ENCODE data around the gene ZNF697. TPM values are rescaled to one million over a fixed set of nuclear protein-coding genes. Genes with fewer than 3 reads are reported as not detected.

Gene ZNF697
- total RNA-seq, 1 donor from 2014 or later, result 46.1 TPM

DNA sequence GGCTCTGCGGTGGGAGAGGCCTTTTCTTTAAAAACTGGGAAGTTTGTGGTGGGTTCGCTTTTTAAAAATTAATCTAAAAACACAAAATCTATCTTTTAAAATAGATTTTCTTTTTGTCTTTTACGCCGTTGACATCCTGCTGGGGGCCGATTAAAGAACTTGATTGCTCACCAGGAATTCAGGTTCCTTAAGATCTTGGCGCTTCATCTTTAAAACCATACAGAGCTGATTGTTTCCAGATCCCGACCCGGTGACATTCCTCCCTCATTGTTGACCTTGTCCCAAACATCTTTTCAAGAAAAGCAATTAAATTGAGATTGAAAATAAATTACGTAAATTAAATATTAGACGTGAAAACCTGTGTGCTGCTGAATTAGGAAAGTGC, 546 bp upstream of the ZNF697 start:
- Histone ChIP-seq H3K9ac (ENCODE audit: low read length) (peak overlapping the region; percentile 95), H3K4me2 (ENCODE audit: low read length) (peak overlapping the region; percentile 99), H3K79me2 (ENCODE audit: insufficient read depth, low read length) (peaks cover 40% of the 10 kb centered on the region), H2AFZ (ENCODE audit: low read depth, low read length) (peak overlapping the region; percentile 85), H3K4me3 (ENCODE audit: insufficient read depth, low read depth, low read length) (peak overlapping the region; percentile 94), H3K36me3 (ENCODE audit: insufficient read depth, low read length) (no peaks in the 10 kb centered on the region), H3K4me1 (ENCODE audit: insufficient read depth, low read length) (peaks cover 21% of the 10 kb centered on the region), H4K20me1 (ENCODE audit: insufficient read depth, low read length) (peaks cover 26% of the 10 kb centered on the region), H3K27ac (ENCODE audit: low read depth, low read length) (peak overlapping the region; percentile 90), H3K9me3 (ENCODE audit: insufficient read depth, low read depth, low read length) (no peaks in the 10 kb centered on the region), H3K27me3 (ENCODE audit: insufficient read depth, low read length) (peaks cover 27% of the 10 kb centered on the region)
- Mint-ChIP-seq H3K4me3 (ENCODE audit: unreplicated experiment) (peak overlapping the region; percentile 98), H3K27me3 (ENCODE audit: low read depth, unreplicated experiment) (no peaks in the 10 kb centered on the region), H3K36me3 (ENCODE audit: low read depth, unreplicated experiment) (peaks cover 2% of the 10 kb centered on the region), H3K4me1 (ENCODE audit: low read depth, unreplicated experiment) (peaks cover 49% of the 10 kb centered on the region), H3K9me3 (ENCODE audit: unreplicated experiment) (no peaks in the 10 kb centered on the region), H3K27ac (ENCODE audit: unreplicated experiment) (peak overlapping the region; percentile 97)
- FAIRE-seq, result no peak
- TF ChIP-seq EZH2 (IDR thresholded peaks at IDR 0.05; ENCODE audit: insufficient read depth, low read length), result no peak
- TF ChIP-seq, protein P1, sequence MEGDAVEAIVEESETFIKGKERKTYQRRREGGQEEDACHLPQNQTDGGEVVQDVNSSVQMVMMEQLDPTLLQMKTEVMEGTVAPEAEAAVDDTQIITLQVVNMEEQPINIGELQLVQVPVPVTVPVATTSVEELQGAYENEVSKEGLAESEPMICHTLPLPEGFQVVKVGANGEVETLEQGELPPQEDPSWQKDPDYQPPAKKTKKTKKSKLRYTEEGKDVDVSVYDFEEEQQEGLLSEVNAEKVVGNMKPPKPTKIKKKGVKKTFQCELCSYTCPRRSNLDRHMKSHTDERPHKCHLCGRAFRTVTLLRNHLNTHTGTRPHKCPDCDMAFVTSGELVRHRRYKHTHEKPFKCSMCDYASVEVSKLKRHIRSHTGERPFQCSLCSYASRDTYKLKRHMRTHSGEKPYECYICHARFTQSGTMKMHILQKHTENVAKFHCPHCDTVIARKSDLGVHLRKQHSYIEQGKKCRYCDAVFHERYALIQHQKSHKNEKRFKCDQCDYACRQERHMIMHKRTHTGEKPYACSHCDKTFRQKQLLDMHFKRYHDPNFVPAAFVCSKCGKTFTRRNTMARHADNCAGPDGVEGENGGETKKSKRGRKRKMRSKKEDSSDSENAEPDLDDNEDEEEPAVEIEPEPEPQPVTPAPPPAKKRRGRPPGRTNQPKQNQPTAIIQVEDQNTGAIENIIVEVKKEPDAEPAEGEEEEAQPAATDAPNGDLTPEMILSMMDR (IDR thresholded peaks at IDR 0.05; ENCODE audit: insufficient read depth, low read depth, low read length), result no peak
- DNase-seq (ENCODE audit: low read depth), result no peak

DNA sequence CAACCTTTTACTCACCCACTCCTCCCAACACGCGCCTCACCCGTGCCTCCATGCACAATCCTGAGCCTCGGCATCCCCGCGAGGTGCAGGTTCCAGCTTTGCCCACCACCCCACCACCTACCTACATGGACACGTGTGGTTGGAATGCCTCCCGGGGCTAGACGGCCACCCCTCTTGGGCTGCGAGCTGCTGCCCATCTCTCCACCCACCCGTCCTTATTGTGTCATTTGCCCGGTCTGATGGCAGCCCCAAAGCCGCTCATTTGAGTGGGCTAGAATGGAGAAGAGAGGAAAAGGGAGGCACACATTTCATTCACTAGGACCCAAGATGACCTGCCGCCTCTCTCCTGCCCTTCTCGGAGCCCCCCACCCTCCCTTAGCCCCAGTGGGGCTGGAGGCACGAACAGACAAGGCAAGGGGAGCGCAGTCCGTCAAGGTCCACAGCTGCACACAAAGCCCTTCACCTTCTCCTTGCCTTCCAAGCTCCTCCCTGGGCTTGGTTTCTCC, 785 bp downstream of the ZNF697 start:
- Mint-ChIP-seq H3K4me1 (ENCODE audit: low read depth, unreplicated experiment) (peaks cover 51% of the 10 kb centered on the region), H3K27ac (ENCODE audit: unreplicated experiment) (peak overlapping the region; percentile 96), H3K36me3 (ENCODE audit: low read depth, unreplicated experiment) (peaks cover 2% of the 10 kb centered on the region), H3K9me3 (ENCODE audit: unreplicated experiment) (no peaks in the 10 kb centered on the region), H3K4me3 (ENCODE audit: unreplicated experiment) (peak overlapping the region; percentile 98), H3K27me3 (ENCODE audit: low read depth, unreplicated experiment) (no peaks in the 10 kb centered on the region)
- H3K27ac ChIP-seq (ENCODE audit: low read depth, low read length), result peak overlapping the region; percentile 90
- peak overlapping the region; percentile 94 for H3K4me3 ChIP-seq (ENCODE audit: insufficient read depth, low read depth, low read length)
- no peaks in the 10 kb centered on the region for H3K9me3 ChIP-seq (ENCODE audit: insufficient read depth, low read depth, low read length)
- TF ChIP-seq, protein P1 (IDR thresholded peaks at IDR 0.05; ENCODE audit: insufficient read depth, low read depth, low read length), result no peak
- TF ChIP-seq EZH2 (IDR thresholded peaks at IDR 0.05; ENCODE audit: insufficient read depth, low read length), result no peak
- FAIRE-seq, result no peak
- H3K36me3 ChIP-seq (ENCODE audit: insufficient read depth, low read length), result peaks cover 3% of the 10 kb centered on the region
- peak overlapping the region; percentile 99 for H3K4me2 ChIP-seq (ENCODE audit: low read length)
- H3K9ac ChIP-seq (ENCODE audit: low read length), result peak overlapping the region; percentile 95
- peaks cover 53% of the 10 kb centered on the region for H3K79me2 ChIP-seq (ENCODE audit: insufficient read depth, low read length)
- no peak for DNase-seq (ENCODE audit: low read depth)
- H3K4me1 ChIP-seq (ENCODE audit: insufficient read depth, low read length), result peaks cover 21% of the 10 kb centered on the region
- peaks cover 39% of the 10 kb centered on the region for H4K20me1 ChIP-seq (ENCODE audit: insufficient read depth, low read length)
- H2AFZ ChIP-seq (ENCODE audit: low read depth, low read length), result peak overlapping the region; percentile 94
- peaks cover 19% of the 10 kb centered on the region for H3K27me3 ChIP-seq (ENCODE audit: insufficient read depth, low read length)

DNA sequence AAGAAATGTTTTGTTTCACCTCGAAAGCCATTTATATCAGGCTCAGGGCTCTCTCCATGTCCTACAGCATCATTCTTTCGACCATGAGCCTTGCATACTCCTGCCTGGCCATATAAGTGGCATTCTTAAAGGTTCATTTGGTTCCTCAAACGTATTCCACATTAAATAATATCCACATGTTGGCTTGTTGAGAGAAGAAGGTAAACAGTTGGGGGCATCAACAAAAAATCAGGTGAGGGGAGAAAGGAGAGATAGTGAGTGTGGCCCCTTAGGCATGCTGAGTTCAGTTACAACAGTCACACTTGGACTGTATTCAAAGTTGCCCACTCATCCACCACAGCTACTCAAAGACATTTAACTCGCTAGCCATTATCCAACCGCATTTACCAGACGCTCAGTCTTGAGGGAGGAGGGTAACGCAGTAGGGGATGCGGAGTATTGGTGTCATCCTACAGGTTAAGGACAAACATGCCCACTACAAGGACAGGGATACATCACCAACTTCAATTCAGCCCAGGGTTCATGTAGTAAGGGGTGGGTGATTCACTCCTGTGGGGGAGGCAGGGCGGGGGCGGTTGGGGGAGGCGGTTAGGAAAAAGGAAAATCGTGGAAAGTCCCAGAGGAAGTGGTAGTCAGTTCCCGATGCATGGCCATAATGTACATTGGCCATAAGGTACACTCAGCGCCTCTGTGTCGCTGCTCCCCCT, 1.4 kb downstream of the ZNF697 start:
- Histone ChIP-seq H2AFZ (ENCODE audit: low read depth, low read length) (peak overlapping the region; percentile 94), H3K4me3 (ENCODE audit: insufficient read depth, low read depth, low read length) (peak overlapping the region; percentile 94), H3K9me3 (ENCODE audit: insufficient read depth, low read depth, low read length) (no peaks in the 10 kb centered on the region), H3K4me1 (ENCODE audit: insufficient read depth, low read length) (peaks cover 21% of the 10 kb centered on the region), H4K20me1 (ENCODE audit: insufficient read depth, low read length) (peaks cover 45% of the 10 kb centered on the region), H3K36me3 (ENCODE audit: insufficient read depth, low read length) (peaks cover 3% of the 10 kb centered on the region), H3K27ac (ENCODE audit: low read depth, low read length) (peak overlapping the region; percentile 90), H3K27me3 (ENCODE audit: insufficient read depth, low read length) (peaks cover 13% of the 10 kb centered on the region), H3K79me2 (ENCODE audit: insufficient read depth, low read length) (peaks cover 59% of the 10 kb centered on the region), H3K9ac (ENCODE audit: low read length) (peak overlapping the region; percentile 95), H3K4me2 (ENCODE audit: low read length) (peak overlapping the region; percentile 99)
- TF ChIP-seq, protein P1 (IDR thresholded peaks at IDR 0.05; ENCODE audit: insufficient read depth, low read depth, low read length), result no peak
- TF ChIP-seq EZH2 (IDR thresholded peaks at IDR 0.05; ENCODE audit: insufficient read depth, low read length), result no peak
- DNase-seq (ENCODE audit: low read depth), result peak; percentile 86
- peaks cover 53% of the 10 kb centered on the region for H3K4me1 Mint-ChIP-seq (ENCODE audit: low read depth, unreplicated experiment)
- H3K9me3 Mint-ChIP-seq (ENCODE audit: unreplicated experiment), result no peaks in the 10 kb centered on the region
- peaks cover 3% of the 10 kb centered on the region for H3K36me3 Mint-ChIP-seq (ENCODE audit: low read depth, unreplicated experiment)
- peak overlapping the region; percentile 98 for H3K27ac Mint-ChIP-seq (ENCODE audit: unreplicated experiment)
- peak overlapping the region; percentile 98 for H3K4me3 Mint-ChIP-seq (ENCODE audit: unreplicated experiment)
- peak; percentile 9 for FAIRE-seq
- H3K27me3 Mint-ChIP-seq (ENCODE audit: low read depth, unreplicated experiment), result no peaks in the 10 kb centered on the region

All from astrocyte (in vitro differentiated cells and primary cell).